H1 (cell line): ENCODE data around the gene ARF6. TPM values are rescaled to one million over a fixed set of nuclear protein-coding genes. Genes with fewer than 3 reads are reported as not detected.

Source experiments
- CTCF ChIA-PET: fragments of 300-600 bp; sonication (Branson Sonifier 250); formaldehyde crosslinking; loops from one replicate; lab custom pipeline; 2021; ENCODE audit not compliant: partially characterized antibody; lab: Charles Lee
- POLR2A ChIA-PET: fragments of 300-600 bp; sonication (Branson Sonifier 250); formaldehyde crosslinking; loops from one replicate; lab custom pipeline; 2021; ENCODE audit warnings: inconsistent platforms; ENCODE audit not compliant: partially characterized antibody; lab: Charles Lee
- DNase-seq, 2 experiments: peaks; one replicate each; pipeline versions ENCODE4 v3.0.0 to v3.0.0-alpha.2; 2010 to 2022; ENCODE audit warnings: low spot score in 2 of 2, low read depth in 1 of 2, mixed read lengths in 1 of 2
- FAIRE-seq: peaks from 2 replicates; lab custom pipeline; 2011; peaks lifted over from hg19 to GRCh38; lab: Jason Lieb, UNC
- H2AFZ ChIP-seq: 2 replicates; pipeline ENCODE4 v1.8.1; 2012; ENCODE audit warnings: low read length, inconsistent platforms
- H2AK5ac ChIP-seq: 2 replicates; pipeline ENCODE4 v1.6.1; 2013; ENCODE audit warnings: low read depth, low read length
- H2BK120ac ChIP-seq: replicated peaks from 2 replicates; pipeline ENCODE3; 2013; ENCODE audit warnings: low read depth, low read length, inconsistent platforms
- H2BK12ac ChIP-seq: 2 replicates; pipeline ENCODE4 v1.6.1; 2013; ENCODE audit warnings: low read depth, low read length
- H2BK15ac ChIP-seq: 2 replicates; pipeline ENCODE4 v1.6.1; 2013; ENCODE audit warnings: low read length
- H2BK20ac ChIP-seq: 2 replicates; pipeline ENCODE4 v1.6.1; 2013; ENCODE audit warnings: low read length
- H2BK5ac ChIP-seq: 2 replicates; pipeline ENCODE4 v1.6.1; 2013; ENCODE audit warnings: low read depth, low read length
- H3K14ac ChIP-seq: 2 replicates; pipeline ENCODE4 v1.6.1; 2013; ENCODE audit warnings: inconsistent platforms; ENCODE audit not compliant: insufficient read length
- H3K18ac ChIP-seq: 2 replicates; pipeline ENCODE4 v1.6.1; 2013; ENCODE audit warnings: low read length; ENCODE audit errors: extremely low read depth
- H3K23ac ChIP-seq: 2 replicates; pipeline ENCODE4 v1.6.1; 2013; ENCODE audit warnings: inconsistent platforms; ENCODE audit not compliant: insufficient read length
- H3K23me2 ChIP-seq: 2 replicates; pipeline ENCODE4 v1.6.1; 2013; ENCODE audit warnings: low read depth, low read length
- H3K27ac ChIP-seq: 2 replicates; pipeline ENCODE4 v1.6.1; 2011; ENCODE audit warnings: low read depth, low read length, inconsistent platforms
- H3K27me3 ChIP-seq, 4 experiments: replicated peaks in 1 of 4; 1 replicate in 1 of 4; 2 replicates in 3 of 4; pipeline versions ENCODE4 v1.6.1 to v1.8.1; 2011 to 2013; ENCODE audit warnings: low read length in 3 of 4, mild to moderate bottlenecking in 3 of 4, inconsistent platforms in 2 of 4, mixed read lengths in 2 of 4, moderate library complexity in 1 of 4; ENCODE audit not compliant: control insufficient read depth in 3 of 4, insufficient read depth in 3 of 4; ENCODE audit errors: extremely low read depth in 1 of 4
- H3K36me3 ChIP-seq, 4 experiments: 2 replicates each; pipeline versions ENCODE4 v1.6.1 to v1.8.1; 2011 to 2013; ENCODE audit warnings: mild to moderate bottlenecking in 4 of 4, low read length in 3 of 4, moderate library complexity in 2 of 4, control low read depth in 1 of 4, inconsistent platforms in 1 of 4; ENCODE audit not compliant: insufficient read depth in 4 of 4, control insufficient read depth in 2 of 4
- H3K4ac ChIP-seq: replicated peaks from 2 replicates; pipeline ENCODE3; 2013; ENCODE audit warnings: low read length, low read depth, mixed read lengths, inconsistent platforms; ENCODE audit not compliant: insufficient read length
- H3K4me1 ChIP-seq, 4 experiments: replicated peaks in 1 of 4; 1 replicate in 1 of 4; 2 replicates in 3 of 4; pipeline versions ENCODE4 v1.6.1 to v1.8.1; 2011 to 2013; ENCODE audit warnings: low read length in 3 of 4, inconsistent platforms in 2 of 4, mixed read lengths in 1 of 4; ENCODE audit not compliant: insufficient read depth in 4 of 4, control insufficient read depth in 3 of 4
- H3K4me2 ChIP-seq, 2 experiments: 2 replicates each; pipeline versions ENCODE4 v1.6.1 to v1.8.1; 2011 to 2013; ENCODE audit warnings: low read depth in 2 of 2, low read length in 2 of 2, control low read depth in 1 of 2, inconsistent platforms in 1 of 2, mild to moderate bottlenecking in 1 of 2; ENCODE audit not compliant: insufficient read depth in 1 of 2
- H3K4me3 ChIP-seq, 4 experiments: fragments of 200-600, 300-600 bp in 1 of 4; sonication (generic), shearing (Covaris generic), sonication (Bioruptor Twin) in 1 of 4; 2 replicates each; pipeline versions ENCODE4 v1.5.1 to v1.8.1; 2011 to 2016; ENCODE audit warnings: low read length in 4 of 4, low read depth in 3 of 4, control low read depth in 2 of 4, inconsistent platforms in 2 of 4, mild to moderate bottlenecking in 2 of 4, mixed read lengths in 1 of 4, moderate library complexity in 1 of 4; ENCODE audit not compliant: insufficient read depth in 2 of 4; ENCODE audit errors: extremely low read depth in 1 of 4
- H3K56ac ChIP-seq: replicated peaks from 2 replicates; pipeline ENCODE3; 2013; ENCODE audit warnings: low read depth, mild to moderate bottlenecking, mixed read lengths, low read length, inconsistent platforms; ENCODE audit not compliant: insufficient read length
- H3K79me1 ChIP-seq: 2 replicates; pipeline ENCODE4 v1.6.1; 2013; ENCODE audit warnings: low read depth, low read length, control low read depth
- H3K79me2 ChIP-seq, 2 experiments: 2 replicates each; pipeline versions ENCODE4 v1.6.1 to v1.8.1; 2012 to 2013; ENCODE audit warnings: low read length in 2 of 2, mild to moderate bottlenecking in 2 of 2, inconsistent platforms in 1 of 2; ENCODE audit not compliant: insufficient read depth in 2 of 2, control insufficient read depth in 1 of 2
- H3K9ac ChIP-seq, 4 experiments: replicated peaks in 1 of 4; 1 replicate in 1 of 4; 2 replicates in 3 of 4; pipeline versions ENCODE4 v1.6.1 to v1.8.1; 2011 to 2013; ENCODE audit warnings: low read depth in 3 of 4, low read length in 3 of 4, control low read depth in 2 of 4, mild to moderate bottlenecking in 2 of 4, moderate library complexity in 2 of 4, inconsistent platforms in 1 of 4; ENCODE audit errors: extremely low read depth in 1 of 4
- H3K9me3 ChIP-seq, 2 experiments: 2 replicates each; pipeline versions ENCODE4 v1.6.1 to v1.8.1; 2012 to 2013; ENCODE audit warnings: mild to moderate bottlenecking in 2 of 2, moderate library complexity in 2 of 2, control low read depth in 1 of 2, inconsistent platforms in 1 of 2, low read depth in 1 of 2, low read length in 1 of 2, mixed read lengths in 1 of 2; ENCODE audit not compliant: insufficient read depth in 2 of 2
- H4K20me1 ChIP-seq, 2 experiments: replicated peaks in 1 of 2; 2 replicates each; pipeline versions ENCODE3 to v1.8.1; 2011 to 2013; ENCODE audit warnings: inconsistent platforms in 2 of 2, low read length in 2 of 2, mild to moderate bottlenecking in 1 of 2; ENCODE audit not compliant: insufficient read depth in 2 of 2, control insufficient read depth in 1 of 2
- H4K5ac ChIP-seq: 2 replicates; pipeline ENCODE4 v1.6.1; 2013; ENCODE audit warnings: low read length, low read depth, mixed read lengths, inconsistent platforms; ENCODE audit not compliant: insufficient read length
- H4K8ac ChIP-seq: 2 replicates; pipeline ENCODE4 v1.8.0; 2013; ENCODE audit warnings: mild to moderate bottlenecking, moderate library complexity, low read length, inconsistent platforms; ENCODE audit not compliant: insufficient read depth; ENCODE audit errors: extremely low read depth
- H4K91ac ChIP-seq: replicated peaks from 2 replicates; pipeline ENCODE3; 2013; ENCODE audit warnings: low read length, mixed read lengths, inconsistent platforms; ENCODE audit not compliant: insufficient read length
- EP300 ChIP-seq, 2 experiments: IDR thresholded peaks; 1 replicate in 1 of 2; 2 replicates in 1 of 2; pipeline ENCODE4 v1.6.1; 2011 to 2012; ENCODE audit warnings: low read depth in 2 of 2, low read length in 2 of 2, mild to moderate bottlenecking in 2 of 2, borderline replicate concordance in 1 of 2, inconsistent platforms in 1 of 2, moderate library complexity in 1 of 2
- POLR2AphosphoS5 ChIP-seq: IDR thresholded peaks from 2 replicates; pipeline ENCODE4 v1.6.1; 2011; ENCODE audit warnings: low read depth, low read length
- WGBS, 2 experiments: shearing (Covaris generic) in 1 of 2; methylation state at CpG; one replicate each; pipeline versions ENCODE4 v1.1.6 to v1.1.7; 2013 to 2015; ENCODE audit warnings: low lambda C conversion rate in 2 of 2, mixed read lengths in 2 of 2, inconsistent platforms in 1 of 2, low coverage in 1 of 2, missing lambda C conversion rate in 1 of 2; ENCODE audit not compliant: insufficient replicate concordance in 2 of 2, insufficient coverage in 1 of 2, insufficient read length in 1 of 2; ENCODE audit errors: extremely low coverage in 1 of 2, missing lambda C conversion rate in 1 of 2; 5-methylcytosine and 5-hydroxymethylcytosine counted together
- polyA plus RNA-seq, 7 experiments: library from polyadenylated mRNA; depleted of rRNA in 3 of 7; stranded (reverse) in 5 of 7; unstranded in 2 of 7; fragments of >200 nt in 5 of 7; fragments of 200-250 nt in 2 of 7; gene quantifications; 1 replicate in 5 of 7; 2 replicates in 1 of 7; 4 replicates in 1 of 7; pipeline versions ENCODE4 v1.2.1 to v1.2.3, GENCODE V29; 2011 to 2013; ENCODE audit warnings: missing spikeins in 2 of 7, mixed read lengths in 2 of 7
- total RNA-seq: library from RNA; stranded (reverse); fragmentation: NEBNext Ultra II Directional; extraction: Animal tissue kit (Norgen Biotek cat#: 25700); gene quantifications from 2 replicates; pipeline ENCODE4 v1.2.1, GENCODE V29; 2021

The ARF6 gene
- total and polyA plus RNA-seq, 2 of the 8 experiments (the other 6 are each of a cell fraction or from before 2014, with no cell fraction given), result 17.2 to 56.7 TPM

GRCh38 chr14:49888293-49888692 lies 4.6 kb upstream of the ARF6 start:
- Histone ChIP-seq H3K23me2 (no peaks in the 10 kb centered on the region), H2BK5ac (no peak overlapping the region), H2BK12ac (no peak overlapping the region), H2BK120ac (no peak overlapping the region), H3K14ac (no peak overlapping the region), H4K8ac (no peak overlapping the region), H3K9ac (no peak overlapping the region), H3K36me3 (no peaks in the 10 kb centered on the region), H3K18ac (no peak overlapping the region), H3K4ac (no peak overlapping the region), H2BK15ac (no peak overlapping the region), H4K91ac (no peak overlapping the region), H3K4me1 (peaks cover 2 to 9% (median 7%) of the 10 kb centered on the region in 4 experiments; a peak in 5 of 7 replicates), H2BK20ac (no peak overlapping the region), H3K23ac (no peak overlapping the region), H3K4me3 (no peak overlapping the region), H3K27me3 (no peaks in the 10 kb centered on the region), H3K27ac (no peak overlapping the region), H2AFZ (no peak overlapping the region), H3K4me2 (no peak overlapping the region), H3K79me2 (peaks cover 0 to 2% of the 10 kb centered on the region in 2 experiments; a peak in 2 of 4 replicates), H3K56ac (no peak overlapping the region), H3K79me1 (no peaks in the 10 kb centered on the region), H3K9me3 (no peaks in the 10 kb centered on the region), H2AK5ac (no peak overlapping the region), H4K20me1 (peaks cover 0 to 2% of the 10 kb centered on the region in 2 experiments), H4K5ac (no peak overlapping the region)
- TF ChIP-seq POLR2AphosphoS5 (no peak), EP300 (IDR thresholded peaks at IDR 0.05; ENCODE audit: borderline replicate concordance in 1 of 2, low read depth in 2 of 2, low read length in 2 of 2) (no peak)
- ChIA-PET CTCF (interaction anchor here (1.2 kb wide), 2 partner anchors 9 to 11 kb away, joined by 4 read pairs; no protein-coding TSS in a partner anchor), POLR2A (no interaction called here)
- DNase-seq, result no peak
- FAIRE-seq, result no peak
- WGBS, 2 experiments, result 89% methylated on average over 2 of the region's 2 CpGs; no CpG with 5 or more reads in 1 of the 2 experiments
